Pulmonary artery endothelial cell (primary cell): ENCODE data around the gene TARBP1. TPM values are rescaled to one million over a fixed set of nuclear protein-coding genes. Genes with fewer than 3 reads are reported as not detected.
"Not testable (repeated sequence)": the region's sequence is repeated elsewhere in the genome, so short reads cannot be mapped to it uniquely, and the experiment has no call there.

Experiments used
- DNase-seq: peaks from one replicate; pipeline ENCODE4 v3.0.0-alpha.2; 2011; ENCODE audit warnings: low read depth, low spot score
- total RNA-seq: library from RNA; depleted of rRNA; stranded (reverse); fragments of >200 nt; gene quantifications from 2 replicates; pipeline ENCODE4 v1.2.3, GENCODE V29; 2014

Gene TARBP1
- total RNA-seq, 1 donor from 2014 or later = 25.1 TPM

DNA sequence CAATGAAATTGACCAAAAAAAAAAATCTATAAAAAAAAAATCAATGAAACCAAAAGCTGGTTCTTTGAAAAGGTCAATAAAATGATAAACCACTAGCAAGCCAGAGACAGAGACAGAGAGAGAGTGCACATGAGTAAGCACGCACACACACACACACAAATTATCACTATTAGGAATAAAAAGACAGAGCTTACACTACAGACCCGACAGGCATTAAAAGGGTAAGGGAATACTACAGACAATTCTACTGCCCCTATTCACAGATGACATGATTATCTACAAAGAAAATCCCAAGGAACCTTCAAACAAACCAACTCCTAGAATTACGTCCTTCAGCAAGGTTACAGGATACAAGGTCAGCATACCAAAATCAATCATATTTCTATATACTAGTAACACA lies 38.6 kb downstream of the TARBP1 start:
- DNase-seq = no peak

DNA sequence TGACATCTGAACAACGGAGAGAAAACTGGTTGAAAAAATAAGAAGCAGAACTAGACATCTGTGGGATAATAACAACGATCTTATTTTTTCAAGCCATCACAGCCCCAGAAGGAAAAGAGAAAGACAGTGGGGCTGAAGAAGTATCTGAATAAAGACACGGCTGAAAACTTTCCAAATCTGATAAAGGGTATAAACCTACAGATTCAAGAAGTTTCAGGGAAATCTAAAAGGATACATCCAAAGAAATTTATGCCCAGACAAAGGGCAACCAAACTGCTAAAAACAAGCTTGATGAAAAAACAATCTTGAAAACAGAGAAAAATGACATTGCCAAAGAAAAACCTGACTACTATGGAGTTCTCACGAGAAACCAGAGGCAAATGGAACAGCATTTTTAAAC lies 40.4 kb downstream of the TARBP1 start:
- DNase-seq = no peak

DNA sequence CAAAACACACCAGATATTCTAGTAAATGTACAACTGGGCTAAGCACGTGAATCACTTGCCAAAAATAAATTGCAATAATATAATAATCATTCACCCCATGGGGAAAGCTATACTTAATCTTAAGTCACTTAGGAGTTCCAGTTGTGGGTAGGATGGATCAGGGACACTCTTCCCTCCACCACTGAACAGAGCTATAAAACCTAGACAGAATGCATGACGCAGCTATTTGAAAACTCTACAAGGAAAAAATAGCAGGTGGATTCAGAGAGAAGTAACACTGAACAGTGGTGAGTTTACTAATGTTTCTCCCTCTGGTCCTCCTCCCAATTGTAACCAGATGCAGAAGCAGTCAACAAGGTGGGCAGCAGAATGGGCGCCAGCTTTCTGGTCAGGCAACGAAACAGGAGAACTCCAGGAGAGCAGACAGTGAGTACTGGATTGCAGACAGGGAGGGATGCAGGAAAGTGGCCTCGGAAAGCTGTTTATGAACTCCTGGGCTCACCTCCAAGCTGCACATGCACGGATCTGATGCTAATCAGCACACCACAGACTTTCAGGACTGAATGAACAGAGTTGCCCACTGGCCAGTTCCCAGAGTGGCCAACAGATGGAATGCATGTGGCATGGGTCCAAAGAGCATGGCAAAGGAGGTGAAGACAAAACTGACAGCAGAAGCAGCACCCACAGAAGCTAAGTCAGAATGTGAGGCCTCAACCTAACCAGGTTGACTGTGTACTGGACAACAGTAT lies 41.4 kb downstream of the TARBP1 start:
- DNase-seq = peak; percentile 30

DNA sequence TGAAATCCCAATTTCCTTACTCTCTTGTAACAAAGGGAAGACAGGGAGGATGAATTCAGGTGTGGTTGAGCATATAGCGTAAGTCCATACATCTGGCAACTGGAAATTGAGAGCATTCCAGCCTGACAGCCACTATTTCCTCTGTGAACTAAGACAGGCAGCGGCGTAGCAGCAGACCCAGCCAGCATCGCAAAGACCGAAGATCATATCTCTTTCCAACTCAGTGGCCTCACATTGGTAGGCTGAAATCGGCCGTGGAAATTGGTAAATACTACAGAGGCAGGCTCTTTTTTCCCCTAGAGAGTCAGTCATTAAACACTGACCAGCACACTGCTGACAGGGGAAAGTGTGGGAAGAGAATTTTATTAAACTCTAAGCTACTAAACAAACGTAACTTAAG lies 43.4 kb downstream of the TARBP1 start:
- no peak for DNase-seq

DNA sequence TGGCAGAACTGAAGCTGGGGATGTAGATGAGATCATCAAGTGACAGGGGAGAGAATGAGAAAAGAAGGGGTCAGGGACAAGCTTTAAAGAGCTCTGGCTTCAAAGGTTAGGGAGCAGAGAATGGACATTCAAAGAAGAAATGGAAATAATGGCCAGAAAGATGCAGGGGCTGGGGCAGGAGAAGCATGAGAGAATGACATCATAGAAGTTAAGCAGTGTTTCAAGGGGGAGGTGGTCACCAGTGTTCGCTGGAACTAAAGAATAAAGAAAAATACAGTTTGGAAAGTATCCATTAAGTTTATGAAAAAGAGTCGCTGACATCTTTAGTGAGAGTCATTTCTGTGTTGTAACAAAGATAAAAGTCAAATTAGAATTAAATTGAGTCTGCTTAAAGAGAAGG lies 44.3 kb downstream of the TARBP1 start:
- no peak for DNase-seq

DNA sequence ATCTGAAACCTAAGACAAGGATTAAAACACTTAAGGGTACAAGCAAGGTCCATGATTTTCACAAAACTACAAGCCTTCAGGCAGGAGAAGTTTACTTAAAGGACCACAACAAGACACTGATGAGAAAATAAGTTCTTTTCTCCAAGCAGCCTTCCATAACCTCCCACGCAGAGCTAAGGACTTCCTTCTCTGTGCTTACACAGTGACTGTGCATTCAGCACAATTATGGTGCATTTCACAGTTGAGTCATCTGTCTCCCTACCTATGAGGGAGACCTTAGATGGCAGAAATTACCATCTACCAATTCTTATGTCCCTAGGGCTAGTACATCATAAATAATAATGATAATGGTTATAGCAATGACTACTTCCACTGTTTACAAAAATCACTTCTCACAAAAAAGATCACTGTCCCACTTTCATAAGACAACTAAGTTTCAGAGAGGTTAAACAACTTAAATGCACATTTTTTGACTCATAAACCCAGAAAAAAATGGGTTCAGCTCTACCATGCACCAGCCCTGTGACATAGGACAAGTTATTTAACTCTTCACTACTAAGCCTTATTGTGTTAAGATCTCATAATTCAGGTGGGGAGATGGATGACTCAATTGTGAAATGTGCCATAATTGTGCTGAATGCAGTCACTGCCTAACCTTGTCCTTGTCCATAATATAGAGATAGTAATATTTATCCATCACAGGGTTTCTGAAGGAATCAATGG lies 45.3 kb downstream of the TARBP1 start:
- peak; percentile 17 for DNase-seq

DNA sequence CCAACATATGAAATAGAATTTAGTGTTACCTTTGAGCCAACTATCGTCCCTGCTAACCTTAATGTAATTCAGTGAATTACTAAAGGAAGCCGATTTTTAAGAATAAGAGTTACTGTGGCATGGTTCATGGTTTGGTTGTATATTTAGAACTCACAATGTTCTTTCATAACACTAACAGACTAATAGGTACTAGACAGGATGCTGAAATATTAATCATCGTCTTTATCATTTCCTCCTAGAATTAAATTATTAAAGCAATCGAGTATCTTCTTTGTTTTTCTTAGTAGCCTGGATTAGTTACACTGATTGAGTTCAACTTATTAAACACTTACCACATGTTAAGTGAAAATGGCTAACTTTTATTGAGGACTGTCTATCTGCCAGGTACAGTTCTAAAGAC lies 47.7 kb downstream of the TARBP1 start:
- no peak for DNase-seq

DNA sequence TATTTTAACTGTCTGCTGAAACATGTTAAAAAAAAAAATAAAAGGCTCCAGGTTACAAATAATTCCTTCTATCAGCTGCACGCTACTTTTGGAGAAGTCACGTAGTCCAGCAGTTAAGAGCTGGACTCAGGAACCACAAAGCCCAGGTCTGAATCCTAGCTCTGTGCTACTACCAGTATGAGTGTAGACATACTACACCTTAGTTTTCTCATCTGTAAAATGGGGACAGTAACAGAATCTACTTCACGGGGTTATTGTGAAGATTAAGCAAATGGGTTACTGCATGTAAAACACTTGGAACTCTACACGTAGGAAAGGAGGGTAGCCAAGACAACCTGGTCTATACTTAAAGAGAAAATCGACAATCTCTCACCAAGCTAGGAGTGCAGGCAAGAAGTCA lies 48.3 kb downstream of the TARBP1 start:
- no peak for DNase-seq

DNA sequence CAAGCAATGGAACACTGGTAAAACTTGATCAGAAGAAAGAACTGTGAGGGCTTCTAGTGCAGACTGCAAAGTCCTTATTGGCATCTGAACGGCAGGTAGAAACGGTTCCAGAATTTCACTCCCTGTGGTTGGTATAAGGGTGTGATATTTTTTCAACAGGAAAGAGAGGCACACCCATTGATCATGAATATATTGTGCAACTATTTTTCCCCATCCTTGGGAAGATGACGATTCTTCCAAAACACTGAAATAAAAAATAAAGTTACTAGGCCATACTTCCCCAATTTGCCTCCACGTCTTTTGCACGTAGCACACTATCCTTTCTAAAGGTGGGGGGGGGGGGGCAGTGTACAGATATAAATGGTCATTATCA lies 49.6 kb downstream of the TARBP1 start:
- DNase-seq = no peak

DNA sequence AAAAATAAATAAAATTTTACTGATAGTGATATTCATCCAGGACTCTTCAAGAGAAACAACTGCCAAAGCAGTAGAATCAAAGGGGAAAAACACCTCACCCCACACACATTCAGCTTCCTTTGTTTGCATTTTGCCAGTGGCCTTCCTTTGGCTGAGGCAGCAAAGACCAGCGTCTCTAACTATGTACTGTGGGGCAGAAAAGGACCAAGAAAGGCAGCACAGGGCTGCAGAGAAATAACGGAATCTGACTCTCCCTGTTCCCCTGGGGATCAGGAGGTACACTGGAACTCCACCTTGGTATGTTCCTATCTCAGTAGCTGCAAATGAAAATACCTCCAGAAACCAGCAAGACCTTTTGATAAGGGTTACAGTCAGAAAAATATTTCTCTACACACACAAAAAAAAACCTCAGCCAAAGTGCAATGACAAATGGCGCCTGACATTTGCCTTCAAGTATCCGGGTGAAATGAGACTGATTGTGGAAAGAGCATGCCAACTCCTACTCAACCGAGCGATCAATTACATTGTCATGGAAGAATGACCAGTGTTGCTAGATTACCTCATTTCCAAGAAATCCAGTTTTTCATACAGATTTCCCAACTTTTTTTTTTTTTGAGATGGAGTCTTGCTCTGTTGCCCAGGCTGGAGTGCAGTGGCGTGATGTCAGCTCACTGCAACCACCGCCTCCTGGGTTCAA lies 50.9 kb downstream of the TARBP1 start:
- DNase-seq = no peak

DNA sequence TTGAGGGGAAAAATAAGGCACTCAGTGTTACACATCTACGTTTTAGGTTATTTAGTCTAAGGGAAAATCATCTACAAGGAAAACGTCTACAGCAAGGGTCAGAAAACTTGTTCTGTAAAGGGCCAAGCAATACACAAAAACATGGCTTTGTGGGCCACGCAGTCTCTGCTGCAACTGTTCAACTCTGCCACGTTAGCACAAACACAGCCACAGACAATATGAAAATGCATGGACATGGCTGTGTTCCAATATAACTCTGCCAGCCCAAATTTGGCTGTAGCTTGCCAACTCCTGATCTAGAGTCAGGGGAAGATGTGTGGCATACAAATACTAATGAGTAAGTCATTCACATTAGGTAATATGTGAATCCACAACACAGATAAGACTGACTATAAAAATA lies 65.0 kb downstream of the TARBP1 start:
- no peak for DNase-seq

DNA sequence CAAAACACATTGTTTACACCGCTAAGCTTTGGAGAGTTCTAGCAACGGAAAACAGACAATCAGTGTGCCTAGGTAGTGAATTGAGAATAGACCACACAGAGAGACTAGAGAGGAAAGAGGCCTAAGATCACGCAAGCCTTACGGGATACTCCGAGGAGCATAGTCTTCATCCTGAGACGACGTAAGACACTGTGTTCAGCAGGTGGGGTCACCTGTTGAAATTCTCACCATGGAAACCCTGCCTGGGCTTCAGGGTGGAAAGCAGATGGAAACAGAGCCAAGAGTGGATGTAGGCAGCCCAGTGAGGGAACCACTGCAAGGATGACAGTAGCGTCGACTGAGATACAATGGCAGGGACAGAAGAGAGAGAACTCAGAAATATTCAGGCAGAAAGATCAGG lies 65.5 kb downstream of the TARBP1 start:
- DNase-seq = no peak

DNA sequence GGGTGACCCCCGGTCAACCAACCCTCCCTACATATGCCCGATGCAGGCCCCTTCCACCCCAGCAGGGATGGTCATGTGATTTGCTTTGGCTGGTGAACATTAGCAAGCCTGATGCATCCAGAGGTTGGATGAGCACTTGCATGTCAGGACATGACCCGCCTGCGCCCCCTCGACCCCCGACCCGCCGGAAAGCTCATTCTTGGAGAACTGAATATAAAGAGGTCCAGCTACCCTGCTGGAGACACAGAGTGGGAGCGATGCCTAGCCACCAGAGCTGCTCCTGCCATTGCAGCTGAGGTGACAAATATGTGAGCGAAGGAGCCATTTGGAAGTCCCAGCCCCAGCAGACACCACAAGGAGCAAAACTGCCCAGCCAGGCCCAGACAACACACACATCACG lies 66.1 kb downstream of the TARBP1 start:
- no peak for DNase-seq

DNA sequence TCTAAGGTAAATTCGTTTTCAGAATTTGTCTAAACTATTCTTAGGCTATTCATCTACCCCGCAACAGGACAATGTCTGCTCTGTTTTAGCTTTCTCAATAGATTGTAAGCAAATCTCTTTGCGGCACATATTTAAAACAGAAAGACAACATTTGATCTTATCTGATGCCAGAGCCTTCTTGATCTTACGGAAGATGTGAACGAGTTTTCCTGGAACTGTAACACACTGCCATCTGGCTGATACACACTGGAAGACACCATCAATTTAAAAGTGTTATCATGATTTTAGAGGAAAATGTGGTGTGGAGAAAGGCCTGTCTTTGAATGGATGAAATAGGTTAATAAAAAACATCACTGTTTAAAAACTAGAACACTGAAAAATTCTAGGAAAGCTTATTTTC lies 69.7 kb downstream of the TARBP1 start:
- no peak for DNase-seq

DNA sequence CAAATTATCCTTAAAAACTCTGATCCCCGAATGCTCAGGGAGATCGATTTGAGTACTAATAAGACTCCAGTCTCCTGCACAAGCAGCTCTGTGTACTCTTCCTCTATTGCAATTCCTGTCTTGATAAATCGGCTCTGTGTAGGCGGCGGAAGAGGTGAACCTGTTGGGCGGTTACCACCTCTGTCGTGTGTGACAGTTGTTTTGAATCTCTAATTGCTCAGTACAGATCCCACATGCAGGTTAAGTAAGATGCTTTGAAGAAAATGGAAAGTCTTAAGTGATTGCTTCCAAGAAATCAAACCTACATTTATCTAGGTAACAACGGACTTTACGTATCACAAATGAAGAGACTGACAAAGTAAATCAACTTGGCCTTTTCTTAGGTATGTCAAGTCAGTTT lies 70.2 kb downstream of the TARBP1 start:
- no peak for DNase-seq

DNA sequence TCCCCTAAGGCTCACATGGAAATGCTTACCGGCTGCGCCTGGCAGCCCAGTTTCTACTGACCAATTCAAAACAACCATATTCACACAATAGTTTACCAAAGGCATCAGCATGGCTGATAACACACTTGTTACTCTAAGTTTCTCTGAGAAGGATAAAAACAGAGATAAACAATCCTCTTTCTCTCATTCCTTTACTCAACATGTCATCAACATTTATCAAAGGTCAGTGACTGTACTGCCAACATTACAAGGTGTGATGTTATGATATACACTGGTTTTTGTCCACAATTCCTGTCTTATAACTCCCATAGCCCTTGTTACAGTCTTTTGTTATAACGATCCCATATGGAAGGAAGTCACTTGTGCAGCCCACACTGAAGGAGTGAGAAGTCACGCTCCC lies 72.1 kb downstream of the TARBP1 start:
- DNase-seq = no peak

DNA sequence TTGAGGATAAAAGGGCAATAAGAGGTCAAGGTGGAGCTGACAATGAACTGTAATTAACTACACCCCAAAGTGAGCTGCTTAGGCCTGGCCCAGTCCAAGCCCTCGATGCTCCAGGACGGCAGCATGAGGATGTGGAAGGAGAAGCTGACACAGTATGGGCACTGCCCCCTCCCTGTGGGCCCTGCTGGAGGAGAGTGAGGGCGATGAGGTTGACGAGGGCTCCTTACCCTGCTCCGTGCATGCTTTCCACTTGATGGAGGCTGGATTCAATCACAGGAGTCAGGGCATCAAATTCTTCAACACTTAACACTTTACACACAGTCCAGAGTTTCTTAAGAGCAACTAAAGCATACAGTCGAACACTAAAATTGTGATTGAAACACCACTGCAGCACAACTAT lies 73.3 kb downstream of the TARBP1 start:
- no peak for DNase-seq

DNA sequence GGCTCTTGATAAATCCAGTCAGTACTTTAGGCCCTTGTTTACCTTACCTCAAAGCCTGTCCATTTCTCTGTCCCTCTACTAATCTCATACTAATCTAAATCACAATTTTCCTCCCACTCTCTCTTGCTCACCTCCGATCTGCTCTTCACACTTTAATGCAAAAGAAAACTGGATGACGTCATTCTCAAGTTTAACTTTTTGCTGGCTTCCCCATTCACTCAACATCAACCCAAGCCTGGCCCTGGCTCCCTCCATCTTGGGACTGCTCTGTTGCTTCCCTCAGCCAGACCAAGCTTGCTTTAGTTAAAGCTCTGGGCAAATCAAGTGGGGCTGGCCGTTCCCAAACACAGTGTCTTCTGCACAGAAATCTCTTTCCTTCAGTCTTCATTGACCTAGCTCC lies 76.0 kb downstream of the TARBP1 start:
- no peak for DNase-seq

DNA sequence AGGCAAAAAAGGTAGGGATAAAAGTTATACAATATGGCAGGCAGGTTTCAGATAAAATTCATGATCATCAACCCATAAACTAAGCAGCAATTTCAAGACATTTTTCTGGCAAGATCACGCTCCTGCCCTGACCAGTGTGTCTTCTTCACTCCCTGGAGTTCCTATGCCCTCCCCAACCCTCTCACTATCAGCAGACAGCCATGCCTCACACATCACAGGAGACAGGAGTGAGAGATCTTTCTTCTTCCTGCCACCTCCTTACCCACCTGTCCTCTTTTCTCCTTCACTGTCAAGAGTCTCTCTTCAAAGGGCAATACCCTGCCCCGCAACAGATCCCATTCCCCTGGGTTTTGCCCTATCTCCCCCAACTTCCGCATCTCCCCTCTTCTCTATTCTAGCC lies 77.3 kb downstream of the TARBP1 start:
- no peak for DNase-seq

DNA sequence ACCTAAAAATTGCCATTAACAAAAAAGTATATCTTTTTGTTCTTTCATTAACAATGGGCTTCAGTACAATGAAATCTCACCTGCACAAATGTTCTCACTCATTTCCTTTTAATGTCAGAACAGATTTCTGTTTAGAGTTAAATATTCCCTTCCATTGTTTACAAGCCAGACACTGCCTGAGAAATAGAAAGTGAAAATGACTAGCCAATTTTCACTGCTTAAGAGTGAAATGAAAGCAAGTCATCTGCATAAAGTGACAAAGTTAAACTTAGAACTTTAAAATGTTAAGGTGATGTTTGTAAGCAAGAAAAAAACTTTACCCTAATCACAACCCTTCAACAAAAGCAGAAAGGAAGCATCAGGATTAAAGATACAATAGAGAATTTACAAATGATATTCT lies 78.2 kb downstream of the TARBP1 start:
- peak; percentile 2 for DNase-seq

DNA sequence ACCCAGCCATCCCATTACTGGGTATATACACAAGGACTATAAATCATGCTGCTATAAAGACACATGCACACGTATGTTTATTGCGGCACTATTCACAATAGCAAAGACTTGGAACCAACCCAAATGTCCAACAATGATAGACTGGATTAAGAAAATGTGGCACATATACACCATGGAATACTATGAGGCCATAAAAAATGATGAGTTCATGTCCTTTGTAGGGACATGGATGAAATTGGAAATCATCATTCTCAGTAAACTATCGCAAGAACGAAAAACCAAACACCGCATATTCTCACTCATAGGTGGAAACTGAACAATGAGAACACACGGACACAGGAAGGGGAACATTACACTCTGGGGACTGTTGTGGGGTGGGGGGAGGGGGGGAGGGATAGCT lies 79.5 kb downstream of the TARBP1 start:
- not testable (repeated sequence) for DNase-seq

DNA sequence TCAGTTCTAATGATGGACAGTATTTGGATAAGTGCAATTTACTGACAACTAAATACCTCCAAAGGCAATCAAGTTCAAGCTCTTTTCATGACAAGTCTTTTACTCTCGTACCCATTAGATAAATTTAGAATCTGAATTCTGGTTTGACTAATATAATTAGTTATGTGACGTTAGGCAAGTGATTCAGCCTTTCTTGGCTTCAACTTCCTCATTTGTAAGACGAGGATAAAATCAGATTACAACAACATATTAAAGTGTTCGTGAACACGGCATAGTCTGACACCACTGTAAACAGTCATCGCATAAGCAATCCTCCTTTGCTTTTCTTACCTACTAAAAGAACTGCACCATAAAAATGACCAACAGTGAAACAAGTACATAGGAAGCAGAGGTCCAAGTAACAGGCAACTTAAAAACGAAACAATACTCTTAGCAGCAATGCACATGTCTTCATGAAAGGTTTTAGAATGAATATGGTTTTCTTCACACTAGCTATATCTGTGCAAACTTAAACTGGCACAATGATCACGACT lies 80.1 kb downstream of the TARBP1 start:
- no peak for DNase-seq
